H9 (cell line): ENCODE data around the gene CRAMP1. TPM values are rescaled to one million over a fixed set of nuclear protein-coding genes. Genes with fewer than 3 reads are reported as not detected.

ENCODE experiments used
- DNase-seq: peaks from one replicate; pipeline ENCODE4 v3.0.0-alpha.2; 2017
- H2AFZ ChIP-seq: one replicate; pipeline ENCODE4 v1.6.1; 2013; ENCODE audit warnings: mild to moderate bottlenecking, low read length, control low read depth, moderate library complexity
- H2AK5ac ChIP-seq: 2 replicates; pipeline ENCODE4 v1.6.1; 2013; ENCODE audit warnings: low read length, control low read depth, mixed read lengths; ENCODE audit not compliant: insufficient read length
- H2BK120ac ChIP-seq: one replicate; pipeline ENCODE4 v1.6.1; 2013; ENCODE audit warnings: low read depth, mild to moderate bottlenecking, low read length, control low read depth, inconsistent platforms; ENCODE audit not compliant: poor library complexity, severe bottlenecking
- H2BK12ac ChIP-seq: 2 replicates; pipeline ENCODE4 v1.6.1; 2013; ENCODE audit warnings: low read length, control low read depth, mixed read lengths, low read depth; ENCODE audit not compliant: insufficient read length
- H2BK15ac ChIP-seq: 2 replicates; pipeline ENCODE4 v1.6.1; 2013; ENCODE audit warnings: low read depth, low read length, control low read depth
- H2BK20ac ChIP-seq: one replicate; pipeline ENCODE4 v1.6.1; 2013; ENCODE audit warnings: low read depth, mild to moderate bottlenecking, low read length, control low read depth, inconsistent platforms; ENCODE audit not compliant: poor library complexity, severe bottlenecking
- H2BK5ac ChIP-seq: 2 replicates; pipeline ENCODE4 v1.6.1; 2013; ENCODE audit warnings: low read length, control low read depth, mixed read lengths; ENCODE audit not compliant: insufficient read length
- H3K14ac ChIP-seq: 2 replicates; pipeline ENCODE4 v1.6.1; 2013; ENCODE audit warnings: low read length, control low read depth; ENCODE audit not compliant: insufficient read depth
- H3K18ac ChIP-seq: 2 replicates; pipeline ENCODE4 v1.6.1; 2013; ENCODE audit warnings: low read depth, mild to moderate bottlenecking, mixed read lengths, low read length, control low read depth; ENCODE audit not compliant: insufficient read length
- H3K23ac ChIP-seq: 2 replicates; pipeline ENCODE4 v1.6.1; 2013; ENCODE audit warnings: low read length, control low read depth, mixed read lengths, low read depth; ENCODE audit not compliant: insufficient read length
- H3K23me2 ChIP-seq: 2 replicates; pipeline ENCODE4 v1.6.1; 2013; ENCODE audit warnings: low read depth, mild to moderate bottlenecking, mixed read lengths, low read length, control low read depth; ENCODE audit not compliant: insufficient read length, poor library complexity, severe bottlenecking
- H3K27ac ChIP-seq: 2 replicates; pipeline ENCODE4 v1.5.1; 2013; ENCODE audit warnings: low read length, control low read depth, mixed read lengths, low read depth; ENCODE audit not compliant: insufficient read length
- H3K27me3 ChIP-seq: 2 replicates; pipeline ENCODE4 v1.6.1; 2013; ENCODE audit warnings: low read length, control low read depth, inconsistent platforms; ENCODE audit not compliant: insufficient read depth
- H3K4ac ChIP-seq: 2 replicates; pipeline ENCODE4 v1.6.1; 2013; ENCODE audit warnings: low read depth, mild to moderate bottlenecking, control low read depth, inconsistent platforms, low read length, moderate library complexity
- H3K4me1 ChIP-seq: 2 replicates; pipeline ENCODE4 v1.6.1; 2013; ENCODE audit warnings: low read length, control low read depth, inconsistent platforms; ENCODE audit not compliant: insufficient read depth
- H3K4me2 ChIP-seq: 2 replicates; pipeline ENCODE4 v1.6.1; 2013; ENCODE audit warnings: low read length, control low read depth, mixed read lengths; ENCODE audit not compliant: insufficient read length, insufficient read depth
- H3K56ac ChIP-seq: 2 replicates; pipeline ENCODE4 v1.6.1; 2013; ENCODE audit warnings: low read depth, mild to moderate bottlenecking, mixed read lengths, low read length, control low read depth; ENCODE audit not compliant: insufficient read length
- H3K79me1 ChIP-seq: 2 replicates; pipeline ENCODE4 v1.6.1; 2013; ENCODE audit warnings: low read depth, mild to moderate bottlenecking, moderate library complexity, low read length, control low read depth, inconsistent platforms; ENCODE audit not compliant: insufficient read depth, poor library complexity, severe bottlenecking
- H3K79me2 ChIP-seq: 2 replicates; pipeline ENCODE4 v1.6.1; 2013; ENCODE audit warnings: low read length, control low read depth, inconsistent platforms; ENCODE audit not compliant: insufficient read depth
- H3K9ac ChIP-seq: 2 replicates; pipeline ENCODE4 v1.6.1; 2013; ENCODE audit warnings: low read length, control low read depth, mixed read lengths; ENCODE audit not compliant: insufficient read length; ENCODE audit errors: extremely low read depth
- H3K9me3 ChIP-seq: one replicate; pipeline ENCODE4 v1.6.1; 2013; ENCODE audit warnings: low read depth, low read length, inconsistent platforms; ENCODE audit not compliant: control insufficient read depth
- H3T11ph ChIP-seq: one replicate; pipeline ENCODE4 v1.6.1; 2013; ENCODE audit warnings: mild to moderate bottlenecking, low read length, control low read depth, inconsistent platforms
- H4K20me1 ChIP-seq: one replicate; pipeline ENCODE4 v1.6.1; 2013; ENCODE audit not compliant: control insufficient read depth, insufficient read length, insufficient read depth
- H4K5ac ChIP-seq: 2 replicates; pipeline ENCODE4 v1.6.1; 2013; ENCODE audit warnings: low read depth, mild to moderate bottlenecking, mixed read lengths, low read length, control low read depth; ENCODE audit not compliant: insufficient read length
- H4K8ac ChIP-seq: replicated peaks from 2 replicates; pipeline ENCODE4 v1.6.1; 2013; ENCODE audit warnings: low read length, control low read depth, mixed read lengths, low read depth; ENCODE audit not compliant: insufficient read length
- H4K91ac ChIP-seq: 2 replicates; pipeline ENCODE4 v1.6.1; 2013; ENCODE audit warnings: low read depth, mild to moderate bottlenecking, moderate library complexity, mixed read lengths, low read length, control low read depth; ENCODE audit not compliant: insufficient read length
- H3K27ac Mint-ChIP-seq, 3 experiments: 2 replicates in 2 of 3; 3 replicates in 1 of 3; pipeline ENCODE4 v1.8.0; 2020 to 2021; ENCODE audit warnings: mixed read lengths in 3 of 3, mild to moderate bottlenecking in 1 of 3, moderate library complexity in 1 of 3
- H3K27me3 Mint-ChIP-seq: 2 replicates; pipeline ENCODE4 v1.8.0; 2021; ENCODE audit warnings: low read depth, mild to moderate bottlenecking, moderate library complexity, mixed read lengths
- H3K36me3 Mint-ChIP-seq, 3 experiments: 2 replicates in 2 of 3; 3 replicates in 1 of 3; pipeline ENCODE4 v1.8.0; 2020 to 2021; ENCODE audit warnings: low read depth in 3 of 3, mixed read lengths in 3 of 3; ENCODE audit not compliant: insufficient read depth in 1 of 3
- H3K4me1 Mint-ChIP-seq, 2 experiments: 2 replicates each; pipeline ENCODE4 v1.8.0; 2020; ENCODE audit warnings: mixed read lengths in 2 of 2
- H3K4me3 Mint-ChIP-seq, 2 experiments: 2 replicates in 1 of 2; 3 replicates in 1 of 2; pipeline ENCODE4 v1.8.0; 2020 to 2021; ENCODE audit warnings: mild to moderate bottlenecking in 2 of 2, mixed read lengths in 2 of 2, moderate library complexity in 1 of 2
- H3K9me3 Mint-ChIP-seq, 2 experiments: 2 replicates in 1 of 2; 3 replicates in 1 of 2; pipeline ENCODE4 v1.8.0; 2020; ENCODE audit warnings: mild to moderate bottlenecking in 2 of 2, mixed read lengths in 2 of 2, moderate library complexity in 1 of 2
- CTCF ChIP-seq: fragments of 200-600 bp; sonication (generic); conservative IDR thresholded peaks from 3 replicates; pipeline ENCODE4 v1.8.0; 2021; ENCODE audit warnings: antibody characterized with exemption, mild to moderate bottlenecking
- WGBS: extraction: QIAGEN DNeasy Blood & Tissue Kit; methylation state at CpG from one replicate; pipeline ENCODE4 v1.1.7; 2013; ENCODE audit warnings: missing lambda C conversion rate, low lambda C conversion rate, mixed read lengths; ENCODE audit not compliant: insufficient read length; ENCODE audit errors: extremely low coverage; 5-methylcytosine and 5-hydroxymethylcytosine counted together
- total RNA-seq: library from RNA; stranded (reverse); gene quantifications from 2 replicates; pipeline ENCODE4 v1.2.1, GENCODE V29; 2021

Gene CRAMP1
- total RNA-seq, 1 experiment from 2014 or later = 46.2 TPM

GRCh38 chr16:1726661-1727502 is 114.7 kb downstream of the CRAMP1 start:
- no peak overlapping the region for H3K9ac ChIP-seq
- peak overlapping the region in 1 of 3 experiments; percentile 24; a peak in 3 of 7 replicates for H3K27ac Mint-ChIP-seq
- no peak for TF ChIP-seq CTCF

More at GRCh38 chr16:1726661-1727502, 114.7 kb downstream of the CRAMP1 start:
- no peaks in the 10 kb centered on the region for H3K27me3 Mint-ChIP-seq
- Histone ChIP-seq H2AFZ (no peak overlapping the region), H2BK120ac (no peak overlapping the region), H3K18ac (no peak overlapping the region), H2BK12ac (no peak overlapping the region), H3K14ac (no peak overlapping the region), H3K4me2 (no peak overlapping the region), H3K4ac (no peak overlapping the region), H4K91ac (no peak overlapping the region), H4K8ac (peak overlapping the region; percentile 2), H2BK20ac (no peak overlapping the region), H3K79me1 (no peaks in the 10 kb centered on the region), H3K4me1 (no peaks in the 10 kb centered on the region), H3K56ac (no peak overlapping the region), H3K9me3 (no peaks in the 10 kb centered on the region), H3K27me3 (no peaks in the 10 kb centered on the region), H2BK15ac (no peak overlapping the region), H4K20me1 (no peaks in the 10 kb centered on the region), H3K79me2 (no peaks in the 10 kb centered on the region), H3K27ac (no peak overlapping the region), H3T11ph (no peak overlapping the region), H3K23me2 (no peaks in the 10 kb centered on the region), H2BK5ac (no peak overlapping the region), H4K5ac (no peak overlapping the region), H2AK5ac (no peak overlapping the region), H3K23ac (no peak overlapping the region)
- DNase-seq = no peak
- no peaks in the 10 kb centered on the region for H3K9me3 Mint-ChIP-seq
- H3K4me3 Mint-ChIP-seq = no peak overlapping the region
- H3K4me1 Mint-ChIP-seq = peaks cover 0 to 4% of the 10 kb centered on the region in 2 experiments; a peak in 3 of 4 replicates
- WGBS = no CpG with 5 or more reads among the region's 32 CpGs
- peaks cover 2 to 19% (median 16%) of the 10 kb centered on the region in 3 experiments; a peak in 6 of 7 replicates for H3K36me3 Mint-ChIP-seq

Other genes starting within 250 kb of the CRAMP1 start
- gene UNKL, start 197.7 kb upstream of the CRAMP1 start, total RNA-seq = 32.0 and 33.3 TPM in 2 replicates
- 11.4 and 12.3 TPM in 2 replicates for gene UQCC4, start 191.6 kb upstream of the CRAMP1 start, total RNA-seq
- not detected in 2 replicates for gene PERCC1, start 181.3 kb upstream of the CRAMP1 start, total RNA-seq
- 1.3 and 2.0 TPM in 2 replicates for gene CCDC154, start 167.8 kb upstream of the CRAMP1 start, total RNA-seq
- 70.0 and 75.3 TPM in 2 replicates for gene CLCN7, start 137.3 kb upstream of the CRAMP1 start, total RNA-seq
- 0.20 TPM in 1 of 2 replicates, not detected in the other for gene PTX4, start 123.4 kb upstream of the CRAMP1 start, total RNA-seq
- gene TELO2, start 119.0 kb upstream of the CRAMP1 start, total RNA-seq = 93.4 and 98.9 TPM in 2 replicates
- gene TMEM204, start 78.7 kb upstream of the CRAMP1 start, total RNA-seq = not detected in 2 replicates
- gene IFT140, start 288 bp upstream of the CRAMP1 start, total RNA-seq = 21.3 and 24.0 TPM in 2 replicates
- gene JPT2, start 65.9 kb downstream of the CRAMP1 start, total RNA-seq = 200 and 206 TPM in 2 replicates
- gene MAPK8IP3, start 93.8 kb downstream of the CRAMP1 start, total RNA-seq = 49.4 and 51.3 TPM in 2 replicates
- 76.9 and 81.9 TPM in 2 replicates for gene NME3, start 159.2 kb downstream of the CRAMP1 start, total RNA-seq
- 60.4 and 63.6 TPM in 2 replicates for gene EME2, start 160.4 kb downstream of the CRAMP1 start, total RNA-seq
- 199 and 205 TPM in 2 replicates for gene MRPS34, start 160.8 kb downstream of the CRAMP1 start, total RNA-seq
- 19.9 and 20.0 TPM in 2 replicates for gene SPSB3, start 170.2 kb downstream of the CRAMP1 start, total RNA-seq
- 67.7 and 69.4 TPM in 2 replicates for gene NUBP2, start 170.6 kb downstream of the CRAMP1 start, total RNA-seq
- gene IGFALS, start 181.3 kb downstream of the CRAMP1 start, total RNA-seq = not detected in 2 replicates
- 30.0 and 31.0 TPM in 2 replicates for gene HAGH, start 214.5 kb downstream of the CRAMP1 start, total RNA-seq
- 13.2 and 16.2 TPM in 2 replicates for gene FAHD1, start 214.8 kb downstream of the CRAMP1 start, total RNA-seq